SK-N-SH treated with all-trans-retinoic acid at 6 μM for 48 hours (cell line): ENCODE results near the gene DPP9.

Source experiments
- ARNTL ChIP-seq: fragments of 450-650 bp; formaldehyde crosslinking; IDR thresholded peaks from 2 replicates; pipeline ENCODE4 v1.5.0; 2020; ENCODE audit warnings: low read depth, mild to moderate bottlenecking, moderate library complexity, borderline replicate concordance
- BACH2 ChIP-seq: fragments of 250-450 bp; sonication (Bioruptor Pico); IDR thresholded peaks from 2 replicates; pipeline ENCODE4 v1.9.0; 2021; ENCODE audit warnings: mild to moderate bottlenecking, borderline replicate concordance
- ISL1 ChIP-seq: fragments of 250-450 bp; sonication (Bioruptor Pico); IDR thresholded peaks from 2 replicates; pipeline ENCODE4 v2.1.2; 2022; ENCODE audit warnings: mild to moderate bottlenecking, moderate library complexity
- PATZ1 ChIP-seq: fragments of 250-450 bp; sonication (Bioruptor Pico); IDR thresholded peaks from 2 replicates; pipeline ENCODE4 v1.8.0; 2020; ENCODE audit warnings: mild to moderate bottlenecking, moderate library complexity, borderline replicate concordance
- RARB ChIP-seq: fragments of 250-450 bp; sonication (Bioruptor Pico); IDR thresholded peaks from 2 replicates; pipeline ENCODE4 v1.8.0; 2021; ENCODE audit warnings: mild to moderate bottlenecking, moderate library complexity
- SNAI2 ChIP-seq: fragments of 250-450 bp; sonication (Bioruptor Pico); IDR thresholded peaks from 2 replicates; pipeline ENCODE4 v1.5.0; 2020; ENCODE audit warnings: mild to moderate bottlenecking, moderate library complexity
- ZFP30 ChIP-seq: fragments of 450-650 bp; formaldehyde crosslinking; IDR thresholded peaks from 2 replicates; pipeline ENCODE4 v1.5.0; 2022; ENCODE audit warnings: mild to moderate bottlenecking, moderate library complexity
- ZNF565 ChIP-seq: fragments of 450-650 bp; formaldehyde crosslinking; conservative IDR thresholded peaks from 2 replicates; pipeline ENCODE4 v1.5.0; 2020; ENCODE audit warnings: low read depth, mild to moderate bottlenecking, moderate library complexity
- ZNF70 ChIP-seq: fragments of 450-650 bp; formaldehyde crosslinking; IDR thresholded peaks from 2 replicates; pipeline ENCODE4 v1.5.0; 2020; ENCODE audit warnings: mild to moderate bottlenecking, moderate library complexity

- no peak for TF ChIP-seq RARB (CRISPR knock-in tag)
- no peak for TF ChIP-seq ZNF70 (CRISPR knock-in tag)
- no peak for TF ChIP-seq ZNF565 (CRISPR knock-in tag)
- no peak for TF ChIP-seq BACH2 (CRISPR knock-in tag)
- no peak for TF ChIP-seq ISL1 (CRISPR knock-in tag)
- TF ChIP-seq ARNTL (CRISPR knock-in tag): no peak
- no peak for TF ChIP-seq SNAI2
- no peak for TF ChIP-seq ZFP30
- TF ChIP-seq PATZ1 (CRISPR knock-in tag): no peak
Measured at GRCh38 chr19:4742723-4743646, 19.3 kb upstream of the DPP9 start.
